ENCODE measurements around the gene CNPY1.
"Not testable (repeated sequence)": the region's sequence is repeated elsewhere in the genome, so short reads cannot be mapped to it uniquely, and the experiment has no call there.

GRCh38 chr7:155546449-155546848 is at the start of gene CNPY1:
- not testable (repeated sequence) for TF ChIP-seq EP300 (IDR thresholded peaks at IDR 0.05); POLR2A (IDR thresholded peaks at IDR 0.05; ENCODE audit: low read depth)
- TF ChIP-seq, protein P1, sequence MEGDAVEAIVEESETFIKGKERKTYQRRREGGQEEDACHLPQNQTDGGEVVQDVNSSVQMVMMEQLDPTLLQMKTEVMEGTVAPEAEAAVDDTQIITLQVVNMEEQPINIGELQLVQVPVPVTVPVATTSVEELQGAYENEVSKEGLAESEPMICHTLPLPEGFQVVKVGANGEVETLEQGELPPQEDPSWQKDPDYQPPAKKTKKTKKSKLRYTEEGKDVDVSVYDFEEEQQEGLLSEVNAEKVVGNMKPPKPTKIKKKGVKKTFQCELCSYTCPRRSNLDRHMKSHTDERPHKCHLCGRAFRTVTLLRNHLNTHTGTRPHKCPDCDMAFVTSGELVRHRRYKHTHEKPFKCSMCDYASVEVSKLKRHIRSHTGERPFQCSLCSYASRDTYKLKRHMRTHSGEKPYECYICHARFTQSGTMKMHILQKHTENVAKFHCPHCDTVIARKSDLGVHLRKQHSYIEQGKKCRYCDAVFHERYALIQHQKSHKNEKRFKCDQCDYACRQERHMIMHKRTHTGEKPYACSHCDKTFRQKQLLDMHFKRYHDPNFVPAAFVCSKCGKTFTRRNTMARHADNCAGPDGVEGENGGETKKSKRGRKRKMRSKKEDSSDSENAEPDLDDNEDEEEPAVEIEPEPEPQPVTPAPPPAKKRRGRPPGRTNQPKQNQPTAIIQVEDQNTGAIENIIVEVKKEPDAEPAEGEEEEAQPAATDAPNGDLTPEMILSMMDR (IDR thresholded peaks at IDR 0.05), result not testable (repeated sequence)
